ENCODE results near the gene PLEKHH3. TPM values are rescaled to one million over a fixed set of nuclear protein-coding genes. Genes with fewer than 3 reads are reported as not detected.

PLEKHH3 gene
- 9.6 to 17.7 TPM (median 16.1 TPM) in 5 replicates for total RNA-seq (2022; extraction: Qiagen RNA extraction)

GRCh38 chr17:42676424-42677011 lies at the start of gene PLEKHH3:
PLEKHH3 (minus strand) TSS chr17:42676994; CDS start chr17:42676563, 431 bp downstream.

GRCh38 chr17:42681976-42682721 lies 5.4 kb upstream of the PLEKHH3 start, which contains the start of gene CNTNAP1:
CNTNAP1 (plus strand) TSS chr17:42682531; CDS start chr17:42682830, 299 bp downstream.

GRCh38 chr17:42659079-42659931 lies 17.5 kb downstream of the PLEKHH3 start, which contains the start of gene TUBG2:
TUBG2 (plus strand) TSS chr17:42659284; CDS start chr17:42659504, 220 bp downstream.

Other genes with a start within 250 kb of the PLEKHH3 start
- 29.3 to 42.1 TPM (median 36.0 TPM) in 5 replicates for gene ATP6V0A1, start 218.1 kb downstream of the PLEKHH3 start, total RNA-seq (2022; extraction: Qiagen RNA extraction)
- gene NAGLU, start 140.8 kb downstream of the PLEKHH3 start, total RNA-seq (2022; extraction: Qiagen RNA extraction): 34.3 to 48.3 TPM (median 46.9 TPM) in 5 replicates
- 0.95 to 1.8 TPM (median 1.5 TPM) in 5 replicates for gene HSD17B1, start 124.1 kb downstream of the PLEKHH3 start, total RNA-seq (2022; extraction: Qiagen RNA extraction)
- 103 to 126 TPM (median 118 TPM) in 5 replicates for gene COASY, start 114.8 kb downstream of the PLEKHH3 start, total RNA-seq (2022; extraction: Qiagen RNA extraction)
- gene MLX, start 109.9 kb downstream of the PLEKHH3 start, total RNA-seq (2022; extraction: Qiagen RNA extraction): 58.2 to 62.5 TPM (median 61.8 TPM) in 5 replicates
- 30.0 to 33.0 TPM (median 31.6 TPM) in 5 replicates for gene PSMC3IP, start 99.3 kb downstream of the PLEKHH3 start, total RNA-seq (2022; extraction: Qiagen RNA extraction)
- 23.5 to 29.0 TPM (median 26.5 TPM) in 5 replicates for gene RETREG3, start 67.6 kb downstream of the PLEKHH3 start, total RNA-seq (2022; extraction: Qiagen RNA extraction)
- 134 to 147 TPM (median 139 TPM) in 5 replicates for gene TUBG1, start 67.3 kb downstream of the PLEKHH3 start, total RNA-seq (2022; extraction: Qiagen RNA extraction)
- 15.2 to 22.9 TPM (median 20.9 TPM) in 5 replicates for gene TUBG2, start 17.7 kb downstream of the PLEKHH3 start, total RNA-seq (2022; extraction: Qiagen RNA extraction)
- 0.25 to 0.35 TPM (median 0.29 TPM) in 5 replicates for gene CCR10, start 4.8 kb upstream of the PLEKHH3 start, total RNA-seq (2022; extraction: Qiagen RNA extraction)
- 4.5 to 5.6 TPM (median 5.0 TPM) in 5 replicates for gene CNTNAP1, start 5.5 kb upstream of the PLEKHH3 start, total RNA-seq (2022; extraction: Qiagen RNA extraction)
- 8.9 to 13.0 TPM (median 11.9 TPM) in 5 replicates for gene EZH1, start 68.0 kb upstream of the PLEKHH3 start, total RNA-seq (2022; extraction: Qiagen RNA extraction)
- 0.51 to 1.3 TPM (median 1.2 TPM) in 5 replicates for gene RAMP2, start 84.2 kb upstream of the PLEKHH3 start, total RNA-seq (2022; extraction: Qiagen RNA extraction)
- gene VPS25, start 96.5 kb upstream of the PLEKHH3 start, total RNA-seq (2022; extraction: Qiagen RNA extraction): 123 to 126 TPM (median 124 TPM) in 5 replicates
- 0.91 to 1.6 TPM (median 1.2 TPM) in 5 replicates for gene WNK4, start 103.6 kb upstream of the PLEKHH3 start, total RNA-seq (2022; extraction: Qiagen RNA extraction)
- 112 to 138 TPM (median 133 TPM) in 5 replicates for gene COA3, start 121.7 kb upstream of the PLEKHH3 start, total RNA-seq (2022; extraction: Qiagen RNA extraction)
- 0.03 to 0.06 TPM (median 0.04 TPM) in 4 of 5 replicates, not detected in the other for gene CNTD1, start 121.9 kb upstream of the PLEKHH3 start, total RNA-seq (2022; extraction: Qiagen RNA extraction)
- gene BECN1, start 147.3 kb upstream of the PLEKHH3 start, total RNA-seq (2022; extraction: Qiagen RNA extraction): 78.1 to 101 TPM (median 79.7 TPM) in 5 replicates
- gene PSME3, start 156.4 kb upstream of the PLEKHH3 start, total RNA-seq (2022; extraction: Qiagen RNA extraction): 220 to 295 TPM (median 223 TPM) in 5 replicates
- gene AOC2, start 167.6 kb upstream of the PLEKHH3 start, total RNA-seq (2022; extraction: Qiagen RNA extraction): 1.7 to 2.7 TPM (median 1.8 TPM) in 5 replicates
- gene AOC3, start 174.2 kb upstream of the PLEKHH3 start, total RNA-seq (2022; extraction: Qiagen RNA extraction): 1.0 to 1.6 TPM (median 1.3 TPM) in 5 replicates
- 0.02 to 0.04 TPM (median 0.03 TPM) in 3 of 5 replicates, not detected in the others for gene G6PC1, start 223.8 kb upstream of the PLEKHH3 start, total RNA-seq (2022; extraction: Qiagen RNA extraction)